ENCODE results near the gene DOCK8. TPM values are rescaled to one million over a fixed set of nuclear protein-coding genes. Genes with fewer than 3 reads are reported as not detected.

The DOCK8 gene
- total RNA-seq, 1 donor from 2014 or later, result 0.22 TPM

DNA sequence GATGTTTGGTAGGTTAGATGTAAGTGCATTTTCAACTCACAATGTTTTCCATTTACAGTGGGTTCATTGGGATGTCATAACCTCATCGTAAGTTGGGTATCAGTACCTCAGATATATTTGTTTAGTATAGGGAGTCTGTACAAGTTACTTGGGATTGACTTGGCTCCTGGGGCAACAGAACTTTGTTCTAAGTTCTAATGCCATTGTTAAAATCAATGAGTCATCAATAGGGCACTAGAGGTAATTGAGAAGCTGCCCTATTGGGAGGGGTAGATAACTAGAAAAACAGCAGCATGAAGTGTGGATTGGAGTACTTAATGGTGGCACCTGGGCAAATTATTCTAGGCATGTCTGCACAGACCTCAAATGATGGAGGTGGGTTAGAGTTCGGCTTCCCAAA lies 272.8 kb downstream of the DOCK8 start:
- TF ChIP-seq, protein P1, sequence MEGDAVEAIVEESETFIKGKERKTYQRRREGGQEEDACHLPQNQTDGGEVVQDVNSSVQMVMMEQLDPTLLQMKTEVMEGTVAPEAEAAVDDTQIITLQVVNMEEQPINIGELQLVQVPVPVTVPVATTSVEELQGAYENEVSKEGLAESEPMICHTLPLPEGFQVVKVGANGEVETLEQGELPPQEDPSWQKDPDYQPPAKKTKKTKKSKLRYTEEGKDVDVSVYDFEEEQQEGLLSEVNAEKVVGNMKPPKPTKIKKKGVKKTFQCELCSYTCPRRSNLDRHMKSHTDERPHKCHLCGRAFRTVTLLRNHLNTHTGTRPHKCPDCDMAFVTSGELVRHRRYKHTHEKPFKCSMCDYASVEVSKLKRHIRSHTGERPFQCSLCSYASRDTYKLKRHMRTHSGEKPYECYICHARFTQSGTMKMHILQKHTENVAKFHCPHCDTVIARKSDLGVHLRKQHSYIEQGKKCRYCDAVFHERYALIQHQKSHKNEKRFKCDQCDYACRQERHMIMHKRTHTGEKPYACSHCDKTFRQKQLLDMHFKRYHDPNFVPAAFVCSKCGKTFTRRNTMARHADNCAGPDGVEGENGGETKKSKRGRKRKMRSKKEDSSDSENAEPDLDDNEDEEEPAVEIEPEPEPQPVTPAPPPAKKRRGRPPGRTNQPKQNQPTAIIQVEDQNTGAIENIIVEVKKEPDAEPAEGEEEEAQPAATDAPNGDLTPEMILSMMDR (IDR thresholded peaks at IDR 0.05; ENCODE audit: partially characterized antibody, unreplicated experiment), result no peak

DNA sequence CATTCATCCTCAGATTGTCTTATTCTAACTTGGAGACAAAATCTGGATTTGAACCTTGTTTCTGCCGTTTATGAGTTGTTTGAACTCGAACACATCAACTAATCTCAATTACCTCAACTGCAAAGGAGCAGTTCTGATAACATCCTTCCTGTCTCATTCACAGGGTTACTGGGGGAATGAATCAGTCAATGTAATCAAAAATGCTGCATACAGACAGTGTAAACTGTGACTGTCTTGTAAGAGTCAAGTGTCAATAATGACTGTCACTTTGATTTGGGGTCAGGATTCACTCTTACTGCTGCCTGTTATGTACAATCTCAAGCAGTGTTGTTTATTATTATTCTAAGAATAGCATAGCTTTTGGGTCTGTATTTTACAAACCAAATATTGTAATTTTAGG lies 273.8 kb downstream of the DOCK8 start:
- Mint-ChIP-seq H3K27me3 (ENCODE audit: unreplicated experiment) (peaks cover 2% of the 10 kb centered on the region), H3K4me1 (ENCODE audit: low read depth, unreplicated experiment) (no peaks in the 10 kb centered on the region), H3K27ac (ENCODE audit: unreplicated experiment) (no peak overlapping the region), H3K9me3 (ENCODE audit: unreplicated experiment) (peaks cover 3% of the 10 kb centered on the region), H3K4me3 (ENCODE audit: unreplicated experiment) (no peak overlapping the region), H3K36me3 (ENCODE audit: unreplicated experiment) (peaks cover 12% of the 10 kb centered on the region)
- DNase-seq, result no peak
- TF ChIP-seq, protein P1 (IDR thresholded peaks at IDR 0.05; ENCODE audit: partially characterized antibody, unreplicated experiment), result no peak

More for the DNA sequence above, 272.8 kb downstream of the DOCK8 start:
- Mint-ChIP-seq H3K27ac (ENCODE audit: unreplicated experiment) (no peak overlapping the region), H3K4me3 (ENCODE audit: unreplicated experiment) (no peak overlapping the region), H3K9me3 (ENCODE audit: unreplicated experiment) (peaks cover 3% of the 10 kb centered on the region), H3K27me3 (ENCODE audit: unreplicated experiment) (peaks cover 2% of the 10 kb centered on the region), H3K36me3 (ENCODE audit: unreplicated experiment) (peaks cover 12% of the 10 kb centered on the region), H3K4me1 (ENCODE audit: low read depth, unreplicated experiment) (no peaks in the 10 kb centered on the region)
- DNase-seq, result no peak

DNA sequence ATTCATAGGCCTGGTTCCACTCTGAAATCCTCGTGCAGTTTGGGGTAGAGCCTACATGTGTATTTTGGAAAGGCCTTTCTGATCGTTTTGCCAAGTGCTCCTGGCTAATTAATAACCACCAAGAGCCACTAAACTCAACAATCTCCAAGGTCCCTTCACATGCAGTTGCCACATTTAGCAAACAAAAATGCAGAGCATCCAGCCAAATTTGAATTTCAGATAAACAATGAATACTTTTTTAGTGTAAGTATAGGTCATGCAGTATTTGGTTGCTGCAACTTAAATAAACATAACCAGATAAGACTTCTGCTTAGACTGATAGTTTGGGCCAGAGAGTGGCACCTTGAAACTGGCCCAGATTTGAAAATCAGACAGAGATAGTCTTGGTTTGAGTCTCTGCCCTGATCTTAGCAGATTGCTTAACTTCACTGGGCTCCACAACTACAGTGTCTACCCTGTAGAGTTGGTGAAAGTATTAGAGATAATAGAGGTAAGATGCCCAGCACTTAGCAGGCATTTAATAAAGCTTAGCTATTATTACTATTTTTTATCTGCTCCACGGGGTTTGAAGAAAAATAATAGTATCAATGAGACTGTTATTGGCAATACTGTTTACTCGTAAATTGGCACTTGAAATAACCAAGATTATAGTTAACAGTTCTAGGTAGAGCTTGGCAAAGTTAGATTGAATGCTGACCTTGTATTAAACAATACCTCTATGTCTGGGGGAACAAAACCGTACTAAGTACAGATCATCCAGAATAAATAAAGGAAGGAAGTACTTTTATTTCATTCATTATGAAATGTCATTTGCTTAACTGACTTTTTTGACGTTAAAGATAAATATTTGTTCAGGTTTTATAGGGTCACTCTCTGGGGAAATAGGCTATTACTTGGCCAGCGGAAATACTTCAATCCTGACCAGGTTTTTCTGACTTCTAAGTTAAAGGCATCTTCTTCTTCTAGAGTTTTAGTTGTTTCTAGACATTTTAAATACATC lies 274.8 kb downstream of the DOCK8 start:
- H3K4me1 Mint-ChIP-seq (ENCODE audit: low read depth, unreplicated experiment), result no peaks in the 10 kb centered on the region
- H3K4me3 Mint-ChIP-seq (ENCODE audit: unreplicated experiment), result no peak overlapping the region
- peaks cover 3% of the 10 kb centered on the region for H3K9me3 Mint-ChIP-seq (ENCODE audit: unreplicated experiment)
- TF ChIP-seq, protein P1 (IDR thresholded peaks at IDR 0.05; ENCODE audit: partially characterized antibody, unreplicated experiment), result no peak
- DNase-seq, result no peak
- H3K27ac Mint-ChIP-seq (ENCODE audit: unreplicated experiment), result no peak overlapping the region
- H3K36me3 Mint-ChIP-seq (ENCODE audit: unreplicated experiment), result peaks cover 4% of the 10 kb centered on the region
- H3K27me3 Mint-ChIP-seq (ENCODE audit: unreplicated experiment), result peaks cover 2% of the 10 kb centered on the region

DNA sequence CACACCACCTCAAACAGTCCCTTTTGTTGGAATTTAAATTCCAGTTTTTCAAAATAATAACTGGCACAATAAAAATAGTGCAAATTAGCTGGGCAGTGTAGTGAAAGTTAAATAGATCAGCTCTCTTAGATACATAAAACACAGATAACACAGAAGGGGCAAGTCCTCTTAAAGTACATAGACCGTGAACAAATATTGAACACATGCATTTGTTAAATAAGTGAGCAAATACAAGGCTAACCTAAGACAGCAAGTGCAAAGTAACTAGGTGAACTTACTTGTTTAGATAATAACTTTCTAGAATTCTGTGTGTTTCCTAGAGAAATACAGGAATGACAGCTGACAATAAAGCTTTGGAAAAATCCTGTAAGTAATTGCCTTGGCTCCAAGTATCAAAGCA lies 280.1 kb downstream of the DOCK8 start:
- Mint-ChIP-seq H3K4me1 (ENCODE audit: low read depth, unreplicated experiment) (no peaks in the 10 kb centered on the region), H3K4me3 (ENCODE audit: unreplicated experiment) (no peak overlapping the region)

More for the DNA sequence above, 280.1 kb downstream of the DOCK8 start:
- no peaks in the 10 kb centered on the region for H3K9me3 Mint-ChIP-seq (ENCODE audit: unreplicated experiment)
- H3K27me3 Mint-ChIP-seq (ENCODE audit: unreplicated experiment), result no peaks in the 10 kb centered on the region
- TF ChIP-seq, protein P1 (IDR thresholded peaks at IDR 0.05; ENCODE audit: partially characterized antibody, unreplicated experiment), result no peak
- H3K27ac Mint-ChIP-seq (ENCODE audit: unreplicated experiment), result no peak overlapping the region
- no peak for DNase-seq
- no peaks in the 10 kb centered on the region for H3K36me3 Mint-ChIP-seq (ENCODE audit: unreplicated experiment)

Data from glutamatergic neuron (in vitro differentiated cells).